Liver (tissue), 9 donors: ENCODE data around the gene PITPNB. TPM values are rescaled to one million over a fixed set of nuclear protein-coding genes. Genes with fewer than 3 reads are reported as not detected.

Experiments
- DNase-seq: peaks from one replicate; pipeline ENCODE4 v3.0.0-alpha.2; 2017; ENCODE audit warnings: low spot score
- H3K27ac ChIP-seq, 2 donors: one replicate each; pipeline ENCODE4 v1.7.0; 2013; ENCODE audit warnings: inconsistent platforms in 2 of 2, low read length in 2 of 2, control low read depth in 1 of 2, low read depth in 1 of 2, mild to moderate bottlenecking in 1 of 2
- H3K27me3 ChIP-seq, 4 donors: one replicate each; pipeline versions ENCODE4 v1.6.1 to v1.7.0; 2013; ENCODE audit warnings: low read length in 3 of 4, inconsistent platforms in 1 of 4, mild to moderate bottlenecking in 1 of 4, moderate library complexity in 1 of 4; ENCODE audit not compliant: control insufficient read depth in 4 of 4, insufficient read depth in 4 of 4
- H3K36me3 ChIP-seq, 4 donors: one replicate each; pipeline versions ENCODE4 v1.6.1 to v1.7.0; 2013; ENCODE audit warnings: low read length in 3 of 4, mild to moderate bottlenecking in 3 of 4, low read depth in 1 of 4, moderate library complexity in 1 of 4; ENCODE audit not compliant: control insufficient read depth in 4 of 4, insufficient read depth in 3 of 4
- H3K4me1 ChIP-seq, 4 donors: one replicate each; pipeline versions ENCODE4 v1.6.1 to v1.7.0; 2013; ENCODE audit warnings: low read length in 3 of 4, mild to moderate bottlenecking in 3 of 4, moderate library complexity in 1 of 4; ENCODE audit not compliant: control insufficient read depth in 4 of 4, insufficient read depth in 4 of 4
- H3K4me3 ChIP-seq, 3 donors: one replicate each; pipeline versions ENCODE4 v1.6.1 to v1.7.0; 2013; ENCODE audit warnings: low read length in 3 of 3, control low read depth in 1 of 3, low read depth in 1 of 3, mild to moderate bottlenecking in 1 of 3
- H3K9ac ChIP-seq, 2 donors: one replicate each; pipeline ENCODE4 v1.7.0; 2013; ENCODE audit warnings: low read length in 2 of 2, mild to moderate bottlenecking in 2 of 2, moderate library complexity in 2 of 2, control low read depth in 1 of 2, low read depth in 1 of 2
- H3K9me3 ChIP-seq, 4 donors: one replicate each; pipeline versions ENCODE4 v1.6.1 to v1.7.0; 2013; ENCODE audit warnings: low read length in 3 of 4; ENCODE audit not compliant: control insufficient read depth in 4 of 4
- FOXA1 ChIP-seq: IDR thresholded peaks from 2 replicates; pipeline ENCODE4 v1.6.1; 2016; ENCODE audit warnings: antibody characterized with exemption
- FOXA2 ChIP-seq: IDR thresholded peaks from 2 replicates; pipeline ENCODE4 v1.6.1; 2016; ENCODE audit warnings: antibody characterized with exemption
- HNF4A ChIP-seq, 2 donors: conservative IDR thresholded peaks; 2 replicates each; pipeline ENCODE4 v1.6.1; 2016; ENCODE audit warnings: antibody characterized with exemption in 2 of 2, mild to moderate bottlenecking in 2 of 2
- HNF4G ChIP-seq: IDR thresholded peaks from 2 replicates; pipeline ENCODE4 v1.6.1; 2016; ENCODE audit warnings: antibody characterized with exemption
- JUND ChIP-seq, 2 donors: IDR thresholded peaks; 2 replicates each; pipeline ENCODE4 v1.6.1; 2016; ENCODE audit warnings: antibody characterized with exemption in 2 of 2
- NR2F2 ChIP-seq: IDR thresholded peaks from 2 replicates; pipeline ENCODE4 v1.6.1; 2016; ENCODE audit warnings: antibody characterized with exemption
- RAD21 ChIP-seq, 2 donors: IDR thresholded peaks; 2 replicates each; pipeline ENCODE4 v1.6.1; 2016; ENCODE audit warnings: antibody characterized with exemption in 2 of 2, mild to moderate bottlenecking in 2 of 2
- REST ChIP-seq: IDR thresholded peaks from 2 replicates; pipeline ENCODE4 v1.6.1; 2016; ENCODE audit warnings: antibody characterized with exemption, mild to moderate bottlenecking
- RXRA ChIP-seq, 2 donors: IDR thresholded peaks; 2 replicates each; pipeline ENCODE4 v1.6.1; 2017 to 2018; ENCODE audit warnings: antibody characterized with exemption in 2 of 2, mild to moderate bottlenecking in 1 of 2
- SP1 ChIP-seq: IDR thresholded peaks from 2 replicates; pipeline ENCODE4 v1.6.1; 2018; ENCODE audit warnings: antibody characterized with exemption, mild to moderate bottlenecking
- TAF1 ChIP-seq: conservative IDR thresholded peaks from 2 replicates; pipeline ENCODE4 v1.6.1; 2016; ENCODE audit warnings: antibody characterized with exemption, mild to moderate bottlenecking
- YY1 ChIP-seq: IDR thresholded peaks from 2 replicates; pipeline ENCODE4 v1.6.1; 2016; ENCODE audit warnings: antibody characterized with exemption, mild to moderate bottlenecking
- WGBS: extraction: QIAGEN DNeasy Blood & Tissue Kit; methylation state at CpG from one replicate; pipeline ENCODE4 v1.1.7; 2013; 5-methylcytosine and 5-hydroxymethylcytosine counted together
- polyA plus RNA-seq, 2 donors: library from polyadenylated mRNA; stranded (reverse) in 1 of 2; unstranded in 1 of 2; fragments of 200-250 nt in 1 of 2; fragments of >200 nt in 1 of 2; fragmentation: Nextera tagmentation in 1 of 2; extraction: Ambion mirVana in 1 of 2; gene quantifications; one replicate each; pipeline versions ENCODE4 v1.2.1 to v1.2.3, GENCODE V29; 2013 to 2015
- total RNA-seq, 2 donors: library from RNA; depleted of rRNA; stranded (reverse); fragments of >200 nt; gene quantifications; one replicate each; pipeline ENCODE4 v1.2.3, GENCODE V29; 2014
- TF ChIP-seq, protein P1 (sequence below): fragments of 150-350 bp; IDR thresholded peaks from 2 replicates; pipeline ENCODE4 v1.5.1; 2017; ENCODE audit warnings: improper control_type of control experiment, low read depth, low read length; ENCODE audit not compliant: missing input control
- donor health status: healthy.
- donor health status: healthy.
- donor health status: healthy.
- donor health status: healthy.
- donor health status: healthy.

The PITPNB gene
- total and polyA plus RNA-seq, 4 donors = 18.4 to 57.4 (median 34.4) TPM

GRCh38 chr22:27809226-27809603, 109.8 kb downstream of the PITPNB start (continued):
- TF ChIP-seq RXRA (IDR thresholded peaks at IDR 0.05) (no peak), HNF4G (no peak)

DNA sequence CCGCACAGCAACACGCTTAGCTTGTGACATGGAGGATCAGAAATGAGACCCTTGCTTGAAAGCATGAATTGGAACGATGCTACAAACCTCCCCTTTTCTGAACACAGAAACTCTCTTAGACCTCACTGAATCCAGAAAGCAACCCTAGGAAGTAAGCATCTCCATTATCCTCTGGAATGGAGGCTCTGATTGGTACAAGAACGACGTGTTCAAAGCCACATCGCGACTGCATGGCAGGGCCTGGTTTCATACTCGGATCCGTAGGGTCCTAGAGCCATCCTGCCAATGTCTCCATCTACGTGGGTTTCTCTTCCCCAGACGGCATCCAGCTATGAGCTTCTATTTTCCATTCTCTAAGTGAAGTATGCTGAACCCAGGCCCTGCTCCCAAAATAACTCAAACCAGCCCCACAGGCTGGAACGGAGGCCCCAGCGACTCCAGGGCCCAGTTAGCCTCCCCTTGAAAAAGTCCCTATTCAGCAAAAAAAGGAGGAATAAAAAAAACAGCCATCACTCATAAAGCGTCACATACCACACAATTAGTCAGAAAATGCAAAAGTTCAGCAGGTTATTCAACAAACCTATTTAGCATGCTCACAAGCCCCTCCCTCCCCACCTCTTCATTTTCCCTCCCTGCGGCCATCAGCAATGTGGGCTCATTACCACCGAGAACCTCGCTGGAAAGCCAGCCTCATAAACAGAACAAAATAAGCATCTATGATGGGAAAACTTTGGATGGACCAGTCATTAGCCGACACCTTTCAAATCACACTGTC, 110.4 kb downstream of the PITPNB start:
- DNase-seq = no peak
- Histone ChIP-seq H3K27me3 (no peaks in the 10 kb centered on the region), H3K4me3 (no peak overlapping the region), H3K9ac (no peak overlapping the region), H3K4me1 (peaks cover 2 to 9% (median 6%) of the 10 kb centered on the region in 4 donors), H3K27ac (no peak overlapping the region), H3K36me3 (no peaks in the 10 kb centered on the region), H3K9me3 (no peaks in the 10 kb centered on the region)
- 89% methylated on average over 18 of the region's 18 CpGs for WGBS
- TF ChIP-seq TAF1 = no peak
- TF ChIP-seq SP1 = no peak
- TF ChIP-seq, protein P1, sequence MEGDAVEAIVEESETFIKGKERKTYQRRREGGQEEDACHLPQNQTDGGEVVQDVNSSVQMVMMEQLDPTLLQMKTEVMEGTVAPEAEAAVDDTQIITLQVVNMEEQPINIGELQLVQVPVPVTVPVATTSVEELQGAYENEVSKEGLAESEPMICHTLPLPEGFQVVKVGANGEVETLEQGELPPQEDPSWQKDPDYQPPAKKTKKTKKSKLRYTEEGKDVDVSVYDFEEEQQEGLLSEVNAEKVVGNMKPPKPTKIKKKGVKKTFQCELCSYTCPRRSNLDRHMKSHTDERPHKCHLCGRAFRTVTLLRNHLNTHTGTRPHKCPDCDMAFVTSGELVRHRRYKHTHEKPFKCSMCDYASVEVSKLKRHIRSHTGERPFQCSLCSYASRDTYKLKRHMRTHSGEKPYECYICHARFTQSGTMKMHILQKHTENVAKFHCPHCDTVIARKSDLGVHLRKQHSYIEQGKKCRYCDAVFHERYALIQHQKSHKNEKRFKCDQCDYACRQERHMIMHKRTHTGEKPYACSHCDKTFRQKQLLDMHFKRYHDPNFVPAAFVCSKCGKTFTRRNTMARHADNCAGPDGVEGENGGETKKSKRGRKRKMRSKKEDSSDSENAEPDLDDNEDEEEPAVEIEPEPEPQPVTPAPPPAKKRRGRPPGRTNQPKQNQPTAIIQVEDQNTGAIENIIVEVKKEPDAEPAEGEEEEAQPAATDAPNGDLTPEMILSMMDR = no peak
- TF ChIP-seq FOXA2 = no peak
- no peak for TF ChIP-seq REST
- no peak for TF ChIP-seq RXRA (IDR thresholded peaks at IDR 0.05)
- no peak for TF ChIP-seq FOXA1
- TF ChIP-seq RAD21 (IDR thresholded peaks at IDR 0.05) = no peak
- no peak for TF ChIP-seq JUND (IDR thresholded peaks at IDR 0.05)
- TF ChIP-seq HNF4A (conservative IDR thresholded peaks at IDR 0.05) = no peak

DNA sequence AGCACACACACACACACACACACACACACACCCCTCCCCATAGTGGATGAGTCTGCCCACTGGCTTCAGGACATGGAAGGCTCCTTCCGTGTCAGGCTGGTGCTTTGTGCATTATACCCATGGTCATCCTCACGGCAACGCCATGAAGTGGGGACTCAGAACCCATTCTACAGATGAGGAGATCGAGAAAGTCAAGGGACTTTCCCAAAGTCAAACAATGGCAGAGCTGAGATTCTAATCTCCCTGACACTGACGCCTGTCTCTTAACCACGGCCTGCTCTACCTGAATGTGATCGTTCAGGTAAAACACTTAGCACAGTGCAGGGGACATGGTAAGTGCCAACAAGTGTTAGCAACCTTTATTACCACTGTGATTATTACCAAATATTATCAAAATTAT, 113.2 kb downstream of the PITPNB start:
- Histone ChIP-seq H3K4me1 (peaks cover 2 to 23% (median 13%) of the 10 kb centered on the region in 4 donors), H3K36me3 (no peaks in the 10 kb centered on the region), H3K9me3 (no peaks in the 10 kb centered on the region), H3K4me3 (no peak overlapping the region), H3K27me3 (no peaks in the 10 kb centered on the region), H3K27ac (no peak overlapping the region), H3K9ac (no peak overlapping the region)
- 91% methylated on average over 7 of the region's 7 CpGs for WGBS
- no peak for DNase-seq
- TF ChIP-seq JUND (IDR thresholded peaks at IDR 0.05) (no peak), HNF4A (conservative IDR thresholded peaks at IDR 0.05) (no peak), TAF1 (no peak), NR2F2 (no peak), FOXA2 (no peak), RXRA (IDR thresholded peaks at IDR 0.05) (no peak), YY1 (no peak)
